OCI-LY1 (cell line): ENCODE data around the gene APLP2.

Source experiments
- CTCF ChIP-seq: fragments of 200-600 bp; sonication (generic), shearing (Covaris generic); IDR thresholded peaks from 2 replicates; pipeline ENCODE4 v1.5.1; 2017; ENCODE audit warnings: mild to moderate bottlenecking, antibody characterized with exemption, low read length, moderate library complexity, mixed read lengths
- EZH2 ChIP-seq: fragments of 200-600 bp; sonication (generic), shearing (Covaris generic); IDR thresholded peaks from 2 replicates; pipeline ENCODE4 v1.8.0; 2017; ENCODE audit warnings: borderline replicate concordance, mixed run types, mild to moderate bottlenecking, antibody characterized with exemption, low read length, moderate library complexity, mixed read lengths

- no peak for TF ChIP-seq CTCF
- TF ChIP-seq EZH2, result no peak
Observed at GRCh38 chr11:130037881-130038585, 31.7 kb upstream of the APLP2 start.
